BLaER1 treated with 17β-estradiol and CSF1 and Interleukin-3, amounts not matched to agents 10 nM and 100 nM (cell line): Measurements from ENCODE around the gene HOXB1.
"Not testable (repeated sequence)": the region's sequence is repeated elsewhere in the genome, so short reads cannot be mapped to it uniquely, and the experiment has no call there.

ENCODE experiments used
- H3K27ac ChIP-seq, 11 experiments: shearing (Covaris generic); formaldehyde crosslinking; 2 replicates each; pipeline ENCODE4 v1.8.1; 2022
- H3K27me3 ChIP-seq, 11 experiments: shearing (Covaris generic); formaldehyde crosslinking; 2 replicates each; pipeline ENCODE4 v1.8.1; 2022
- H3K36me3 ChIP-seq, 11 experiments: shearing (Covaris generic); formaldehyde crosslinking; 2 replicates each; pipeline ENCODE4 v1.8.1; 2022
- H3K4me1 ChIP-seq, 10 experiments: shearing (Covaris generic); formaldehyde crosslinking; 2 replicates each; pipeline ENCODE4 v1.8.1; 2022
- H3K4me2 ChIP-seq, 11 experiments: shearing (Covaris generic); formaldehyde crosslinking; 2 replicates each; pipeline ENCODE4 v1.8.1; 2022
- H3K4me3 ChIP-seq, 10 experiments: shearing (Covaris generic); formaldehyde crosslinking; 2 replicates each; pipeline ENCODE4 v1.8.1; 2022
- H3K9ac ChIP-seq, 11 experiments: shearing (Covaris generic); formaldehyde crosslinking; 2 replicates each; pipeline ENCODE4 v1.8.1; 2022
- H3K9me3 ChIP-seq, 11 experiments: shearing (Covaris generic); formaldehyde crosslinking; replicated peaks in 1 of 11; 2 replicates each; pipeline ENCODE4 v1.8.1; 2022
- H4K20me1 ChIP-seq, 11 experiments: shearing (Covaris generic); formaldehyde crosslinking; 2 replicates each; pipeline ENCODE4 v1.8.1; 2022
- Cebpa-rat ChIP-seq, 11 experiments: shearing (Covaris generic); IDR thresholded peaks; 2 replicates each; pipeline ENCODE4 v1.8.1; 2022

The HOXB1 gene

GRCh38 chr17:48483471-48484131, 47.2 kb downstream of the HOXB1 start:
- 0 out of 22 replicates have a peak overlapping the region, but pooled peaks of 1 of the 11 experiments have one; percentile 9 for H3K9ac ChIP-seq
- H3K4me2 ChIP-seq: peak overlapping the region; percentile 60 to 84 (median 76)
- H3K9me3 ChIP-seq: no peaks in the 10 kb centered on the region
- TF ChIP-seq Cebpa-rat (IDR thresholded peaks at IDR 0.05): no peak
- no peaks in the 10 kb centered on the region for H3K36me3 ChIP-seq
- H3K27ac ChIP-seq: peak overlapping the region in 6 of 11 experiments; percentile 40 to 75 (median 54); a peak in 9 of 22 replicates
- H3K4me3 ChIP-seq: no peak overlapping the region
- H3K27me3 ChIP-seq: peaks cover 0 to 5% (median 3%) of the 10 kb centered on the region in 11 experiments; a peak in 5 of 22 replicates
- peaks cover 21 to 41% (median 33%) of the 10 kb centered on the region in 10 experiments for H3K4me1 ChIP-seq
- peaks cover 0 to 12% (median 0%) of the 10 kb centered on the region in 11 experiments; a peak in 5 of 22 replicates for H4K20me1 ChIP-seq

- Histone ChIP-seq H3K27me3 (peaks cover 0 to 5% (median 0%) of the 10 kb centered on the region in 11 experiments; a peak in 1 of 22 replicates), H3K9ac (peak overlapping the region in 5 of 11 experiments; percentile 4 to 56 (median 9); a peak in 3 of 22 replicates), H3K4me2 (peak overlapping the region; percentile 60 to 84 (median 76); a peak in 21 of 22 replicates), H3K9me3 (no peaks in the 10 kb centered on the region), H3K36me3 (no peaks in the 10 kb centered on the region), H3K4me1 (peaks cover 27 to 47% (median 36%) of the 10 kb centered on the region in 10 experiments), H4K20me1 (peaks cover 0 to 12% (median 0%) of the 10 kb centered on the region in 11 experiments; a peak in 5 of 22 replicates), H3K27ac (peak overlapping the region in 6 of 11 experiments; percentile 40 to 75 (median 54); a peak in 12 of 22 replicates), H3K4me3 (no peak overlapping the region)
- TF ChIP-seq Cebpa-rat (IDR thresholded peaks at IDR 0.05): no peak
Observed at GRCh38 chr17:48483004-48483403, 47.8 kb downstream of the HOXB1 start.

DNA sequence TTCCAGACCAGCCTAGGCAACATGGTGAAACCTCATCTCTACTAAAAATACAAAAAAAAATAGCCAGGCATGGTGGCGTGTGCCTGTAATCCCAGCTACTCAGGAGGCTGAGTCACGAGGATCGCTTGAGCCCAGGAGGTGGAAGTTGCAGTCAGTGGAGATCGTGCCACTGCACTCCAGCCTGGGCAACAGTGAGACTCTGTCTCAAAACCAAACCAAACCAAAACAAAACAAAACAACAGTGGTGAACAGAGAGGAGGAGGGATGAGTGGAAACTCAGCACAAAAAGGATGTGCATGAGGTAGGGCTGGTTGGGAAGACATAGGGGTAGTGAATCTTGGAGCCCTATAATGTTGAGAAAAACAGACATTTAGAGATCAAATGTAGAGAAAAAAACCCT, 48.5 kb downstream of the HOXB1 start:
- H3K4me3 ChIP-seq, H3K36me3 ChIP-seq, H3K27ac ChIP-seq, H3K9ac ChIP-seq, H3K9me3 ChIP-seq, H3K27me3 ChIP-seq: not testable (repeated sequence)
- Histone ChIP-seq H3K4me1 (peaks cover 34 to 53% (median 40%) of the 10 kb centered on the region in 10 experiments), H3K4me2 (peak overlapping the region in 6 of 11 experiments; percentile 64 to 84 (median 77); a peak in 9 of 22 replicates), H4K20me1 (peaks cover 0 to 12% (median 0%) of the 10 kb centered on the region in 11 experiments; a peak in 5 of 22 replicates)

- no peak overlapping the region for H3K27ac ChIP-seq
Observed at GRCh38 chr17:48479014-48479402, 51.8 kb downstream of the HOXB1 start.

More at GRCh38 chr17:48479014-48479402, 51.8 kb downstream of the HOXB1 start:
- Histone ChIP-seq H3K36me3 (no peaks in the 10 kb centered on the region), H3K4me1 (peaks cover 20 to 43% (median 32%) of the 10 kb centered on the region in 10 experiments), H3K9me3 (no peaks in the 10 kb centered on the region), H3K4me3 (no peak overlapping the region), H3K27me3 (peaks cover 0 to 5% (median 0%) of the 10 kb centered on the region in 11 experiments; a peak in 1 of 22 replicates), H4K20me1 (peaks cover 0 to 12% (median 0%) of the 10 kb centered on the region in 11 experiments; a peak in 5 of 22 replicates), H3K4me2 (peak overlapping the region in 9 of 11 experiments; percentile 18 to 63 (median 28); a peak in 10 of 22 replicates), H3K9ac (no peak overlapping the region)
- TF ChIP-seq Cebpa-rat (IDR thresholded peaks at IDR 0.05): no peak
